Activated CD4-positive, alpha-beta T cell treated with anti-CD3 and anti-CD28 coated beads, Interleukin-2, amount 50 U/mL, for 16 hours (primary cell): ENCODE data around the gene PTPRR.
"Not testable (repeated sequence)": the region's sequence is repeated elsewhere in the genome, so short reads cannot be mapped to it uniquely, and the experiment has no call there.

Experiments
- DNase-seq: peaks from one replicate; pipeline ENCODE4 v3.0.0-alpha.2; 2020

The PTPRR gene

DNA sequence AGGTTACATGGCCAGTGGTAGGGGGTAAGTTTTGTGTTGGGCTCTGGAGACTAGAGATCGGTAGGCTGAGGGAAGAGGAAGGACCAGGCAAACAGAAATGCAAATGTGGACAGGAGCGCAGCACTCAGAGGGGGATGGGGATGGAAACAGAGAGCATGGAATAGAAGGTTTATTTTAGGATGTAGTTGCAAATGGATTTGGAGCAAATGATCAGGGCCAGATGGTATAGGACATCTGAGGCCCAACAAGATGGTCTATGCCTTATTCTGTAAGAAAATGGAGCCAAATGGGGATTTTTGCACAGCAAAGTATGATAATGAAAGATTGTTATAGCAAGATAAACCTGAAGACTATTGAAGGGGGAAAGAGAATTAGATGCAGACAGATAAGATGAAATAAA, 180.8 kb downstream of the PTPRR start:
- no peak for DNase-seq

DNA sequence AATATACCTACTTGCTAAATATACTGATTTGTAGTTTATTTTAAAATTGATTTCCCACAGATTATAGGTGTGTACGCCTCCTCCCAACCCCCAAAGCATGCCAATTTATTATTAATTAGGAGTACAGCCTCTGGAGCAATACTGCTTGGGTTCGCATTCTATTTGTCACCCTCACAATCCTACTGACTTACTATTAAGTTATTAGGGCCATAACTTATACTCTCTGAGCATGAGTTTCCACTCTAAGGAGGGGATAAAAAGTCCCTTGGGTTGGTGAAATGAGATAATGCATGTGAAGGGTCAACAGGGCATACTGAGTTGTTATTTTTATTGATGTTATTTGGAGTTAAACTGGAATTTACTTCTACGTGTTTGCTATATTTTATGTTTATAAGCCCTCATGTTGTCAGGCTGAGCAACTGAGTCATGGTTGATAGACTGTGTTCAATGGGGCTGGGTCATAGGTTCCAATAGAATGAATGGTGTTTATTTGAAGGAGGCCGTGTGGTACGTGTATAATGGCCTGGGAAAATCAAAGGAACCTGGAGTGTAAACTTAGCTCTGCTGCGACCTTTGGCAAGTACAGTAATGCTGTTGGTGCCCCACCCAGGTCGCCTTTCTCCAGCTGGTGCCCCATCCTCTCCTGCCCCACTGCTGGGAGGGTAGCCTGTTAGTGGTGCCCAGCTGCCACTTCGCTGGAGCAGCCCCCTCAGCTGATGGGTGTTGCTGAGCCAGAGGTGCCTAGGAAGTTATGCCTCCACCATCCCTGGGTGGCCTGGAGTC, 184.0 kb downstream of the PTPRR start:
- DNase-seq: no peak

DNA sequence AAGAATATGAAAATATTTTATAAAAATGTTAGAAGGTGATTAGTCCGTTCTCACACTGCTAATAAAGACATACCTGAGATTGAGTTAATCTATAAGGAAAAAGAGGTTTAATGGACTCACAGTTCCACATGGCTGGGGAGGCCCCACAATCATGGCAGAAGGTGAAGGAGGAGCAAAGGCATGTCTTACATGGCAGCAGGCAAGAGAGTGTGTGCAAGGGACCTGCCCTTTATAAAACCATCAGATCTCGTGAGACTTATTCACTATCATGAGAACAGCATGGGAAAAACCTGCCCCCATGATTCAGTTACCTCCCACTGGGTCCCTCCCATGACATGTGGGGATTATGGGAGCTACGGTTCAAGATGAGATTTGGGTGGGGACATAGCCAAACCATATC, 185.3 kb downstream of the PTPRR start:
- DNase-seq: not testable (repeated sequence)

DNA sequence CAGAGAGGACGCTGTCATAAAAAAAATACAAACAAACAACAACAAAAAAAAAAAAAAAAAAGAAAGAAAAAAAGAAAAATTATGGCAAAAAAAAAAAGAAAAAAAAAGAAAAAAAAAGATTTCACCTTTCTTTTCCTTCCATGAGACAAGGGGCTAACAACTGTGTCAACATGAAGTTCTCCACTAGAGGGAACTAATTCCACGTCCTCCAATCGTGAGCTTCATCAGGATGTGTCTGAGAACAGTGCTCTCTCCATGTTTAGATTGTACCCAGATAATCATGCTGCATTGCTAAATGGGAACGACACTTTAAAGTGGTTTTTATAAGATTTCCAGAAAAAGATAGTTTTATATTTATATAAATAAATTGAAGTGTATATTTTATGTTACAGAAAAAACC, 187.2 kb downstream of the PTPRR start:
- peak; percentile 47 for DNase-seq

DNA sequence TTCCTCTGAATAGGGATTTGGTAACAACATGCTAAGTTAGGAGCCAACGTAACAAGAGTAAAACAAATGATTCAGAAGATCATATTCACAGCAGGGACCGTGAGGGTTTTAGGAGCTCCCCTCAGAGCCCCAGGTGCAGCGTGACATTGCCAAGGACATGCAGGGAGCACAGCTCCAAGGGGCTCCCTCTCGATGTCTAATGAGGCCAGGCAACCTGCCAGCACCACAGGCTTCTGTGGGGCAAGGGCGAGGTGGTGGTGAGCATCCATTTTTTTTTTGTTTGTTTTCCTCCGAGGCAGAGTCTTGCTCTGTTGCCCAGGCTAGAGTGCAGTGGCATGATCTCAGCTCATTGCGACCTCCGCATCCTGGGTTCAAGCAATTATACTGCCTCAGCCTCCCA, 188.3 kb downstream of the PTPRR start:
- DNase-seq: no peak

DNA sequence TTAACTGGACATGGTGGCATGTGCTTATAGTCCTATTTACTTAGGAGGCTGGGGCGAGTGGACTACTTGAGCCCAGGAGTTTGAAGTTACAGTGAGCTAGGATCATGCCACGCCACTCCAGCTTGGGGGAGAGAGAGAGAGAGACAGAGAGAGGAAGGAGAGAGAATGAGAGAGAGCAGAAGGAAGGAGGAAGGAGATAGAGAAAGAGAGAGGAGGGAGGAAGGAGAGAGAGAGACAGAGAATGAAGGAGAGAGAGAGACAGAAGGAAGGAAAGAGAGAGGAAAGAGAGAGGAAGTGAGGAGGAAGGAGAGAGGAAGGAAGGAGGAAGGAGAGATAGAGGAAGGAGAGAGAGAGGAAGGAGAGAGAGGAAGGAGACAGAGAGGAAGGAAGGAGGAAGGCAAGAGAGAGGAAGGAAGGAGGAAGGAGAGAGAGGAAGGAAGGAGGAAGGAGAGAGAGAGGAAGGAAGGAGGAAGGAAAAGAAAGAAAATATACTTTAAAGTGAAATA, 189.8 kb downstream of the PTPRR start:
- no peak for DNase-seq

DNA sequence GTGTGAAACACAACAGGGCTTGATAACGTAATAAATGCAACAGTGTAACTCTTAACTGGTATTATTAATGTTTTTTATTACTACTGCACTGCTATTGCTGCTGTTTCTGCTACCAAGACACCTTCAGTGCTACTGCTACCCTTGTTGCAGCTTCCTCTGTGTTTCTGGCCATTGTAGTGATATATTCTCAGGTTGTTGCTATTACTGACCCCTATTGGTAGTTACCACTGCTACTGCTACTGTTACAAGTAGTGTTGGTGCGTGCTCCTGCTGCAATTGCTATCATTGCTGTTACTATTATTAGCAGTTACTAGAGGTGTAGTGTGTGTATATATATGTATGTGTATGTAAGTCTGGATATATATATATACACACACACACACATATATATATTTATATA, 196.1 kb downstream of the PTPRR start:
- DNase-seq: peak; percentile 1

DNA sequence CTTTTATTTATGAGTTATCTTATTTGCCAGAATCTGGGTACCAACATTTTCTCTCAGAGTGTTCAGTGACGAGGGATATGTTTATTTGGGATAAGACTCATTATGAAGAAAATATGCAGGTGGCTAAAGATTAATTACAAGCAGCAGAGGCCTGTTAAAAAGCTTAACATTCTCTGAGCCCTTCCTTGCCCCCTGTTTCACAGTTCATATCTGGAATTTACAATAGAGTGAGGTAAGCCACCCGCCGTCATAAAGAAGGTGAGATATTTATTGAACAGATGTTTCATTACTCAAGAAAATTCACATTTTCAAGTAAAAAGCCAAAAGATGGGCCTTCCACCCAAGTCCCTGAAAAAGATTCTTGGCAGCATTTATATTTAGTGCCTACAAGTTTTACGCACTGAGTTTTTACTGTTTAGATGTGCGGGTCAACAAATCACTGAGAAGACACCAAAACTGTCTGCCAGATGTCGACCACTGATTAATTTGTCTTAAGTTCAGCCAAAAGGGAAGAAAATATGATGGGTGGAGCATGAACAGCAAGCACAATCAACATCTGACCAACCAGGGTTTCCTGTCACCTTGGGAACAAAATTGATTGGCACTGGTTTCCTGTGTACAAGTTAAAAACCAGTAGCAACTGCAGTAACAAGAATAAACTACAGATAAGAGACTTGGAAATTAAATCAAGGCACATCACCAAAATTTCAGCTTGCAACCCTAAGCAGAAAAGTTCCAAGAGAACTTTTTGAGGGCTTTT, 197.8 kb downstream of the PTPRR start:
- DNase-seq: peak; percentile 9

DNA sequence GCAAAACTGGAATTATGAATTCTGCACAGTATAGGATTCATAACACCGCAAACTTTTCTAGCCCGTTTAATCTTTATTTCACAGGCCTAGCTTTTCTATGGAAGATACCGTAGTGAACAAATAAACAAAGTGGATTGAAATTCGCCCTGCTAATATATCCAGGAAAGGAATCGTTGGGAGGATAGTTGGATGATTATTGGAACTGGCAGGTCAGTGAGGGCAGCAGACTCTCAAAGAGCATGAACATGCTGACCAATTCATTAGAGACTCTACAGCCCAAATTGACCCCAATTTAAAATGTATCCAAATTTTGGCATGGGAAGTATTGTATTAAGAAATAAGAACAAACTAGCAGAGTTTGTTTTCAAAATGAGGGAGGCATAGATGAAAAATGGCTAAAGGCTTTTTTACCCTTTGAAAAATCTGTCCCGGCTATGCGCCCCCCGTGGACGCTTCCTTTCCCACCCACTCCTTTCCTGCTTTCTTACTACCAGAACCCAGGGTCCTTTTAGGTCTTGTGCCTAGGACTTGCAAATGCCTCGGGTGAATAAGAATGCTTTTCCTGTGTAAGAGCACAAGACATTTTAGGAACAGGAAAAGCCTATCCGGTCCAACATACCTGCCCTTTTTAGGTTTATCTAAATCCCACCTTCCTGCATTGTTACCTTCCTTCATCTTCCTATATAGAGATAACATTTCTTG, 198.7 kb downstream of the PTPRR start:
- no peak for DNase-seq

DNA sequence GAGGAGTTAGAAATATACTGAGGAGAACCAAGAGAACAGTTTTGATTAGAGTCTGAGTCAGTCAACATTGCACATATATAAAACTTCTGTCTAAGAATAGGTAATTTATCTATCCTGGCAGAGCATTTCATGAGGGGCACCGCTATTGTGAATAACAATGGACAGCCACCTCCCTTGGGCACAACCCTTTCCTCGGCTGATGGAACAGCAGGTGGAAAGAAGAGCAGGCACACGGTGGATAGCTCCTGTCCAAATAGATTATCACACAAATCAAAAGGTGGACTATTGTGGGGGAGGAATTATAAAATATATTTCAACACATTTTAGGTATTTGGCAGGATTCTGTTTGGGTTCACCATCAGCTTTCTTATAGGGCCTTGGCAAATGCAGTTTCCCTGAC, 199.3 kb downstream of the PTPRR start:
- DNase-seq: no peak

DNA sequence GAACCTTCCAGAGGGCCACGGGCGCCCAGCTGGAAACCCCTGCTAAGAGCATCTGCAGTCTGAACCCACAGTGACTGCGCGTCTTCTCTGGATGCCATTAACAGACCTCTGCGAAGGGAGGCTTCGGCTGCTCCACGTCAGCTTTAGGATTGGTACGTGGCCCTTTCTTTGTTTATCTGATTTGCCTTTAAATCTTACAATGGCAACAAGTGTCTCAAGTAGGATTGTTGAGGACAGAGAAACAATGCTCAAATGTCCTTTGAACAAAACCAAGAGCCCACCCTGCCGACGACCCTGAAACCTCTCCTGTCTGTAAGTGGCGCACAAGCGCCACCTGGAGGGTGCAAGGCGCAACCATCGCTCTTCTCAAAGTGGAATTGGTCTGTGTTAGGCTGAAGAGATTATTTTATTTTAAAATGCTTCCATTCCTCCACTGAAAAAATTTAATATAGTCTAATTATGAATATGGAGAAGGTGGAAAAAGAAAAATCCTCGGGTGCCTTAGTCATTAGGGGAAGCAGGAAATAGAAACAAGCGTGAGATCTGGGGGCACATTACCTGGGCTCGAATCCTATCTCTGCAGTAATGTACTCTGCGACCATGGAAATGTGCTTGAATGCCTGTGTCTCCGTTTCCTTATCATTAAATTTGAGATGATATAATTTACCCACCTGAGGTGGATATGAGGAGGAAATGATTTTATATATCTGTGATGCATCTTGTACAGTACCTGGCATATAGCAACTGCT, 200.7 kb downstream of the PTPRR start:
- peak; percentile 18 for DNase-seq

DNA sequence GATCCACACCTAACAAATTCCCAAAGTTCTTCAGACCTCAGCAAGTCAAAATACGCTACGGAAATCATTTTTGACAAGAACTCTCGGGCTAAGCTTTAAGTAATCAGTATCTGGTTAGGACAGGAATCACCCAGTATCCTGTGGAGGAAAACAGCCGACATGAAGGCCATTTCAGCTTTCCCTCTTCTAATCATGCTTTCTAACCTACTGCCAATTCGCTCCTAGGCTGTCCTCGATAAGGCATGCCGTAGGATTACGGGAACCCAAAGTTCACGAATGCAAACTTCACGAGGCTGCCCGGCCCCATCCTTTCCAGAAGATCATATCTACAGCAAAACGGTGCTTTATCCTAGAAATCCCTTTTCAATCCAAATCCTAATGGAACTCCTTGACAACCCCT, 201.5 kb downstream of the PTPRR start:
- DNase-seq: no peak

DNA sequence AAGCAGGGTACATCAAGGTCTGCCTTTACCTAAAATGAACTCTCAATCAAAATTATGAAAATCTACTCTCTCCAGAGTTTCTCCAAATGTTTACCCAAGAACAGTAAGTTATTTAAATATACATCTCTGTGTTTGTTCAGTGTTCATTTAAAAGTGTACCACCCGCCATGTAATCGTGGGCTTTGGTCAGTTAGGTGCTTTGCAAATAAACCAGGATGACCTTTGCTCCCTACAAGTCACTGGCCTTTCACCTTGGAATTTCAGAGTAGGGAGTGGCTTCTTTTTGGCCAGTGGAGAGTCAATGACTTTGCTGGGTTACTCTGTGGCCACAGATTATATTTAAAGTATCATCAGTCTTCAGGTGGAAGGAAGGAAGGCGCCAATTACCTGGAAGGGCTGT, 208.7 kb downstream of the PTPRR start:
- no peak for DNase-seq

DNA sequence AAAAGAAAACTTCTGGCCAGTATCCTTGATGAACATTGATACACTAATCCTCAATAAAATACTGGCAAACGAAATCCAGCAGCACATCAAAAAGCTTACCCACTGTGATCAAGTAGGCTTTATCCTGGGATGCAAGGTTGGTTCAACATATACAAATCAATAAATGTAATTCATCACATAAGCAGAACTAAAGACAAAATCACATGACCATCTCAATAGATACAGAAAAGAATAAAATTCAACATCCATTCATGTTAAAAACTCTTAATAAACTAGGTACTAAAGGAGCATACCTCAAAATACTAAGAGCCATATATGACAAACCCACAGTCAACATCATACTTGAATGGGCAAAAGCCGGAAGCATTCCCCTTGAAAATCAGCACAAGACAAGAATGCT, 211.5 kb downstream of the PTPRR start:
- no peak for DNase-seq

DNA sequence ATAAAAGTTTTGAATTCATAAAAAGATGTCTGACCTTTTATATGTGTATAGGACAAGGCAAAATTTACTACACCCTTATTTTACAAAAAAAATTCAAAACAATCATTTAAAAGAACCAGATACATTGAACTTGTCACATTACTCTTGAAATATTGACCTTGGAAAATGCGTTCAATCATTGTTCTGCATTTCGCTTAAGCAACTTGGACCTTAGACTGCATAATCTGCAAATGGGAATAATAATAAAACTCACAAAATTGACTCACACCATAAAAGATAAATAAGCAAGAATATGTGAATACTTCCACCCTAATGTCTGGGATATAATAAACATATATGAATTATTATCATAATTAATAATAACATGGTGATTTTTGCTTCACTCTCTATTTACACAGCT, 213.9 kb downstream of the PTPRR start:
- DNase-seq: no peak

DNA sequence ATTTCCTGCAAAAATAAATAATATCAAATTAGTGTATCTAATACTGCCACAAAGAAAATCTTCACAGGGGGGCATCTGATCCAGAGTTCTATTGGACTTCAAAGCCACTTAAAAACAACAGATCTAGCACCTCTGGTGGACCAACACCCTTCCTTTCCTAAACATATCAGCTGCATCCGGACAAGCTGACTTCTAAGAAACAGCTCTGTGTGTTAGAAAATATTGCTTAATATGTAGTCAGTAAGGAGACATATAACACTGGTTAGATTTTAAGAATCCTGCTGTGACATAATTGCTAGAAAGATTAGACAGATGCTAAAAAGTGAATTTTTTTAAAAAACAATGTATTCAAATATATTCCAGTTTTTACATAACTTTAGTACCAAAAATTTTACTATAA, 222.2 kb downstream of the PTPRR start:
- DNase-seq: no peak

DNA sequence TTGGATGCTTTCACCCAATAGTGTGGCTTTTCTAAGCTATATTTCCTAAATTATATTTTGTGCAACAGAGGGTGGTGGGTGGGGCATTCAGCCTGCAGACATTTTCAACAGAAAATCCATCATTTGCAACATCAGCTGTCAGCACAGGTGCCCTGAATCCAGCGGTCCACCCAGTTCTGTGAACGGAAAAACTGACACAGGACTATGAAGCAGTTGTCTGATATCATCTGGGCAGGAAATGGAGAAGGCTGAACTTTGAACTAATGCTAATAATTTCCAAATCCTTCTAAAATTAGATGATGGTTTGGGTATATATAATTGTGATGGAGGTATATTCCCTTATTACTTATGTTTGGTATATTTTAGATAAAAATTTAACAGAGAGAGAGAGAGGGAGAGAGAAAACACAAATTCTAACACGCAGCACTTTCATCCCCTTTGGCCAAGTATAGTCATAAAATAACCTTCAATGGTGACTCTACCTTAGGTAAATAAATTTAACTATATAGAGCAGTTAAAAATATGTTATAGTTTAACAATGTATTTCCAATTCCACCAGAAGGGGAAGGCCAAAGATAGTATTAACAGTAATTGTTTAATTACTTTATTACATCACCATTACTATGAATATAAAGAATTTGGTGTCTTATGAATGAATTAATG, 225.0 kb downstream of the PTPRR start:
- DNase-seq: no peak

DNA sequence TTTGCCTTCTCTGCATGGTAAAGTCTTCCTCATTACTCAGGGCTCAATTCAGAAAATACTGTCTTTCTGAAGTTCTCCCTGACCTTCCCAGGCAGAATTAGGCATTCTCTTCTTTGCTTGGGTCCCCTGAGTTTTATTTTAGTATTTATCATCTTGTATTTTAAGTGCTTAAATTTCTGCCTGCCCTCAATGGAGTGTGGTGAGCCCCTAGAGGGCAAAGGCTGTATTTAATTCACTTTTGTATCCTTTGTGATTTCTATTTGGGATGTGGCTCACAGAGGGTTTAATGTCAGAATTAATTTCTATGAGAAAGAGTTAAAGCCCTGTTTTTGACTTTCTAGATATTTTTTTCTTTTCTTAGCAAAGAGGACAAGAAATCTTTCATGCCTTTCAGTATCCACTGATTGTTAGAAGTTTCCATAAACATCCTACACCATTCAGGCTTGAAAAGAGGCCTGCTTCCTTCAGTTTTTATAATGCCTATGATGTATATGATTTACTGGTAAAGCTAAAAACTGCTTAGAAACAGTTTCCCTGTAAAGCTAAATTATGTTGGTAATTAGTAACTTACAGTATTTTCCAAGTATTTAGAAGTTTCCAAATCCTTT, 227.8 kb downstream of the PTPRR start:
- DNase-seq: no peak

DNA sequence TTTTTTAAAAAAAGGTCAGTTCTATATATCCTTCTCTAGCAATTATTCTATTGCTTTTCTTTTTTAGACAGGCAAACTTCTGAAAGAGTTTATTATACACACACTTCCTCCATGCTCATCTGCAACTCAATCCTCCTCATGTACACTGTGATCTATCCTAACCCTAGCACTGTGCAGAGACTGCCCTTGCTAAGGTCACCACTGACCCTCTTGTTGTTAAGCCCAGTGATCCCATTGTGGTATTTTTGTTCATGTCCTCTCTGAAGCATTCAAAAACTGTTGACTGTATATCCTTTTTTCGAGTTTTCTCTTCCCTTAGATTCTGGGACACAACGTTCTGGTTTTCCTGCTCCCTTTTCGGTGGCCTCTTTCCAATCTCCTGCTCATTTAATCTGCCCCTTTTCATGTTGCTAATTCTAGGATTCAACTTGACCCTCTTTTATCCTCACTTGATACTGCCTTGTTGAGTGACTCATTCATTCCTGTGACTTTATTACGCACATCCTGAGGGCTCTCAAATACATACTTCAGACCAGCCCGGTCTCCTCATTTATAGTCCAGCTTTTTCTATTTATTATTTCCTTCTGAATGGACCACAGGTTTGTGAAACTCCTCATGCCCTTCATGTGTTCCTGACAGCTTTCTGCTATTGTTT, 229.4 kb downstream of the PTPRR start:
- no peak for DNase-seq

DNA sequence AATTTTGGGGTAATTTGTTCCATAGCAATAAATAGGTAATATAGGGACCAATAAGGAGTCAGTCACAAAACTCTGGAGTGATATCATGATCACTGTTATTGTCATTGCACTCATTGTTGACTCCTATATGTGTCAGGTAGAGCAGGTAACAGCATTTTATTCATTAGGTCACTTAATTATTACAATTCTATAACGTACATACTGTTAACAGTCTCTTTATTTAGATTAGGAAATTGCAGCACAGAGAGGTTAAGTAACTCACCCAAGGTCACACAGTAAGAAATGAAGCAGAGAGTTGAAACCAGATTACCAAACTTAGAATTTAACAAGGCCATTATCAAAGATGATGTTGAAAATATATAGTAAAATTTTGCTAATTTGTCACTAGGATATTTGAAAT, 233.6 kb downstream of the PTPRR start:
- DNase-seq: no peak

DNA sequence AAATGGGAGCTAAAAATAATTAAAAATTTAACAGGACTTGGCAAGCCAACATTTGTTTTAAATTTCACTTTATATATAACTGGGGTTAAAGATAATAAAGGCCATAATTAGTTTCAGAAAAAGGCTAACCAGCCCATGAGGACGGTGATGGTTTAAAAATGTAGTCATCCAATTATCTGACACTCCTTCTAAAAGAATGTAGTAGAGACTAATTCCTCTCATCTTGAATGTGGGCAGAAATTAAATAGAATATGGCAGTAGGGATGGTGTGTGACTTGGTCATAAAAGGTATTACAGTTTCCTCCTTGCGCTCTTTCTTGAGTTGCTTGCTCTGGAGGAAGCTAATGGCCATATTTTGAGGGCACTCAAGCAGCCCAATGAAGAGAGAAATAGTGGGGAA, 234.2 kb downstream of the PTPRR start:
- DNase-seq: no peak
